Adrenal gland (tissue), 12 donors: ENCODE measurements around the gene YWHAH. TPM values are rescaled to one million over a fixed set of nuclear protein-coding genes. Genes with fewer than 3 reads are reported as not detected.
"Not testable (repeated sequence)": the region's sequence is repeated elsewhere in the genome, so short reads cannot be mapped to it uniquely, and the experiment has no call there.

Experiments used
- DNase-seq, 7 donors: peaks; one replicate each; pipeline ENCODE4 v3.0.0-alpha.2; 2019 to 2020
- H3K27ac ChIP-seq, 5 donors: fragments of 200-600 bp; sonication (generic) in 4 of 5; 1 replicate in 3 of 5; 2 replicates in 2 of 5; pipeline versions ENCODE4 v1.5.1 to v1.8.0; 2016 to 2020; ENCODE audit warnings: mild to moderate bottlenecking in 1 of 5
- H3K27me3 ChIP-seq: fragments of 200-600 bp; 2 replicates; pipeline ENCODE4 v1.8.0; 2021
- H3K36me3 ChIP-seq, 2 donors: fragments of 200-600 bp; replicated peaks in 1 of 2; 1 replicate in 1 of 2; 2 replicates in 1 of 2; pipeline versions ENCODE4 v1.5.1 to v1.8.0; 2018 to 2022
- H3K4me1 ChIP-seq, 2 donors: fragments of 200-600 bp; replicated peaks in 1 of 2; 1 replicate in 1 of 2; 2 replicates in 1 of 2; pipeline versions ENCODE4 v1.5.1 to v1.8.0; 2018 to 2021
- H3K4me3 ChIP-seq, 4 donors: fragments of 200-600 bp; sonication (generic) in 3 of 4; one replicate each; pipeline ENCODE4 v1.5.1; 2016 to 2018
- H3K9me3 ChIP-seq, 3 donors: fragments of 200-600 bp; sonication (generic) in 1 of 3; replicated peaks in 1 of 3; 1 replicate in 2 of 3; 2 replicates in 1 of 3; pipeline versions ENCODE4 v1.5.1 to v1.8.0; 2016 to 2021
- POLR2A ChIP-seq, 2 donors: fragments of 450-650 bp; IDR thresholded peaks; one replicate each; pipeline ENCODE4 v1.6.1; 2017; ENCODE audit warnings: antibody characterized with exemption in 2 of 2, mild to moderate bottlenecking in 2 of 2, moderate library complexity in 1 of 2
- WGBS, 4 donors: extraction: QIAGEN DNeasy Blood & Tissue Kit in 2 of 4; methylation state at CpG; one replicate each; pipeline versions ENCODE4 v1.1.5 to v1.1.7; 2013 to 2017; 5-methylcytosine and 5-hydroxymethylcytosine counted together
- intact Hi-C, 2 donors: fragments of 100-400 bp; cut with DNase I; formaldehyde crosslinking; loops; one replicate each; pipeline versions ENCODE4 v1.14.1 to v1.15.0; 2022 to 2023
- polyA plus RNA-seq, 3 donors: library from polyadenylated mRNA; stranded (reverse); fragments of 200-250 nt in 2 of 3; fragments of 350-450 nt in 1 of 3; fragmentation: Illumina TruSeq in 1 of 3; extraction: RNeasy Lipid Tissue Mini Kit (QIAGEN cat#74804) in 1 of 3; gene quantifications; one replicate each; pipeline ENCODE4 v1.2.3, GENCODE V29; 2013 to 2014
- total RNA-seq, 9 donors: library from RNA; depleted of rRNA in 4 of 9; stranded (reverse); fragments of >200 nt in 4 of 9; fragments of 120-200 nt in 1 of 9; fragmentation: NEBNext Ultra II Directional in 1 of 9; extraction: Animal tissue kit (Norgen Biotek cat#: 25700) in 1 of 9; gene quantifications; one replicate each; pipeline versions ENCODE4 v1.1.0 to v1.2.4, GENCODE V29; 2013 to 2023
- TF ChIP-seq, protein P1 (sequence below), 6 experiments: fragments of 450-650 bp in 4 of 6; fragments of 200-600 bp in 2 of 6; sonication (generic) in 1 of 6; IDR thresholded peaks; 1 replicate in 5 of 6; 2 replicates in 1 of 6; pipeline versions ENCODE4 v1.5.1 to v1.8.0; 2016 to 2021; ENCODE audit warnings: antibody characterized with exemption in 6 of 6, mild to moderate bottlenecking in 2 of 6, moderate library complexity in 1 of 6
- donor health status: healthy with polysubstance abuse.
- donor health status: Bipolar disorder and iron deficiency.
- donor health status: DM: yes; HTN: yes; CAD: no.
- donor health status: DM: no; HTN: no; CAD: no.
- donor health status: DM: no; HTN: no; CAD: no.
- donor health status: DM: yes; HTN: yes; CAD: no.

The YWHAH gene
- total and polyA plus RNA-seq, 12 donors, result 50.6 to 128 (median 73.7) TPM

DNA sequence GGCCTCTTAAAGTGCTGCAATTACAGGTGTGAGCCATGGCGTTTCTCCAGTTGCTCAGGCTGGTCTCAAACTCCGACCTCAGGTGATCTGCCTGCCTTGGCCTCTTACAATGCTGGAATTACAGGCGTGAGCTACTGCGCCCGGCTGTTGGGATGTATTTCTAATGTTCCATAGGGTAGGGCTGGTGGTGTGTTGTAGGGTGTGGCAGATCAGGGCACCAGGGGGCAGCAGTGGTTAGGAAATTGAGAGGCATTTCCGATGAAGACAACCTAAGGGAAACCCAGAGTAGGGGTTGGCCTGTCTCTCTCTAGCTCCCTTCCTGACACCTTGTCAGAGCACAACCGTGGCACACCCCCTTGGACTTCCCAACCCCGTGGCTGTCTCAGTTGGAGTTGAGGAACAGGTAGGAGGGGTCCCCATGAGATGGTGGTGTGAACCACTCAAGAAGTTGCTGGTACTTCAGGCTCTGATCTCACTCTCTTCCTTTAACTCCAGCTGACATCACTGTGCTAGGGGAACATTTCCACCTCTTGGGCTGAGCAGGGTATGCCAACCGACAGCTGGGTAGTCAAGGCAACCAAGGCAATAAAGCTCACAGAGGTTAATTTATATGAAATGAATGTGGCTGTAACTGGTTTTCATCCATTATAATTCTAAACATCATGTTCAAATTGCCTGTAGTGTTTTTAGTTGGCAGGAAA, 33.0 kb downstream of the YWHAH start:
- peak; percentile 77 to 92 (median 82) for DNase-seq
- 5 to 14% (median 9%) methylated on average over 8 to 9 of the region's 9 CpGs for WGBS, 4 donors
- H3K4me1 ChIP-seq, result no peaks in the 10 kb centered on the region
- no peaks in the 10 kb centered on the region for H3K36me3 ChIP-seq
- intact Hi-C loops, result loop anchor here (2.0 to 10.0 kb wide), 3 partner anchors 104 to 290 kb away; no protein-coding TSS in a partner anchor
- TF ChIP-seq, protein P1, sequence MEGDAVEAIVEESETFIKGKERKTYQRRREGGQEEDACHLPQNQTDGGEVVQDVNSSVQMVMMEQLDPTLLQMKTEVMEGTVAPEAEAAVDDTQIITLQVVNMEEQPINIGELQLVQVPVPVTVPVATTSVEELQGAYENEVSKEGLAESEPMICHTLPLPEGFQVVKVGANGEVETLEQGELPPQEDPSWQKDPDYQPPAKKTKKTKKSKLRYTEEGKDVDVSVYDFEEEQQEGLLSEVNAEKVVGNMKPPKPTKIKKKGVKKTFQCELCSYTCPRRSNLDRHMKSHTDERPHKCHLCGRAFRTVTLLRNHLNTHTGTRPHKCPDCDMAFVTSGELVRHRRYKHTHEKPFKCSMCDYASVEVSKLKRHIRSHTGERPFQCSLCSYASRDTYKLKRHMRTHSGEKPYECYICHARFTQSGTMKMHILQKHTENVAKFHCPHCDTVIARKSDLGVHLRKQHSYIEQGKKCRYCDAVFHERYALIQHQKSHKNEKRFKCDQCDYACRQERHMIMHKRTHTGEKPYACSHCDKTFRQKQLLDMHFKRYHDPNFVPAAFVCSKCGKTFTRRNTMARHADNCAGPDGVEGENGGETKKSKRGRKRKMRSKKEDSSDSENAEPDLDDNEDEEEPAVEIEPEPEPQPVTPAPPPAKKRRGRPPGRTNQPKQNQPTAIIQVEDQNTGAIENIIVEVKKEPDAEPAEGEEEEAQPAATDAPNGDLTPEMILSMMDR (IDR thresholded peaks at IDR 0.05), result peak; percentile 55 to 81 (median 75)
- no peak for TF ChIP-seq POLR2A (IDR thresholded peaks at IDR 0.05)
- no peak overlapping the region for H3K27ac ChIP-seq
- no peaks in the 10 kb centered on the region for H3K9me3 ChIP-seq
- H3K27me3 ChIP-seq, result no peaks in the 10 kb centered on the region
- H3K4me3 ChIP-seq, result no peak overlapping the region

DNA sequence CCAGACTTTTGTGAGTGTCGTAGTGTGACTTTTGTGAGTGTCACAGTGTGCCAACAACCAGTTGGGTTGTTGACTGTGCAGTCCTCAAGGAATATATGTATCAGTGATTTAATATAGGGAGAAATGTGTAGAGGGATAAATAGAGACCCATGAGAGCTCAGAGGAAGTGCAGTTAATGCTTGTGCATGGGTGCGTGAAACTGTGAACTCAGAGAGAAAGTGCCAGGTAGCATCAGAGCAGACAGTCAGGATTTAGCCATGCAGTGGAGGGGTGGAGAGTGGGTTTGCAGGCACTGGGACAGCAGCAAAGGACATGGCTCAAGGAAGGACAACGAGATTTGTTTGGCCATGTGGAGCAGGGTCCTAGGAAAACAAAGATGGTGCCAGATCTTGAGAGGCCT, 33.6 kb downstream of the YWHAH start:
- H3K27ac ChIP-seq, result no peak overlapping the region
- H3K4me3 ChIP-seq, result no peak overlapping the region
- no peaks in the 10 kb centered on the region for H3K27me3 ChIP-seq
- intact Hi-C loops, result loop anchor here (2.0 to 10.0 kb wide), 3 partner anchors 103 to 289 kb away; no protein-coding TSS in a partner anchor
- 84 to 90% (median 88%) methylated on average over 3 of the region's 3 CpGs for WGBS, 4 donors
- H3K4me1 ChIP-seq, result no peaks in the 10 kb centered on the region
- H3K36me3 ChIP-seq, result no peaks in the 10 kb centered on the region
- no peaks in the 10 kb centered on the region for H3K9me3 ChIP-seq
- no peak for TF ChIP-seq POLR2A (IDR thresholded peaks at IDR 0.05)
- TF ChIP-seq, protein P1 (IDR thresholded peaks at IDR 0.05), result no peak
- DNase-seq, result no peak

DNA sequence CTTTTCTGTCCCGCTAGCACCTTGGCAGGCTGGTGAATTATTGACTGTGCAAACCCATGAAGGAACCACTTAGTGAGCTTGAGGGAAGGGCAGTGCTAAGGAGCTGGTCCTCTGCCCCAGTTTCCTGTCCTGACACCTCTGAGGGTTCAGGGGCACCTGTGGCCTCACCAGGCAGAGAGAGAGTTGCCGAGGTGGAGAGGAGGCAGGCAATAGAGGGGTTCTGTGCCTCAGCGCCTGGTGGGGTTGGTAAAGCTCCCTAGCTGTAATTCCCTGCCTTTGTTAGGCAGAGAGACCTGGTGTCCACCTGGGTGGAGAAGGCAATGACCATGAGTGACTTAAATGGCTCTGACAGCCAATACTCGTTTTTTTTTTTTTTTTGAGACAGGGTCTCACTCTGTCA, 36.3 kb downstream of the YWHAH start:
- intact Hi-C loops, result no loop called here

DNA sequence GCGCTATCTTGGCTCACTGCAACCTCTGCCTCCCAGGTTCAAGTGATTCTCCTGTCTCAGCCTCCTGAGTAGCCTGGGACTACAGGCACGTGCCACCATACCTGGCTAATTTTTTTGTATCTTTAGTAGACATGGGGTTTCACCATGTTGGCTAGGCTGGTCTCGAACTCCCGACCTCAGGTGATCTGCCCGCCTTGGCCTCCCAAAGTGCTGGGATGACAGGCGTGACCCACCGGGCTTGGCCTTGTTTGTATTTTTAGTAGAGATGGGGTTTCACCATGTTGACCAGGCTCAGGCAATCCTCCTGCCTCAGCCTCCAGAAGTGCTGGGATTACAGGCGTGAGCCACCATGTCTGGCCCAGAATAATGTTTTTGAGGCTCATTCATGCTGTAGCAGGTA, 37.6 kb downstream of the YWHAH start:
- WGBS, 4 donors, result 81 to 95% (median 87%) methylated on average over 5 to 8 of the region's 8 CpGs
- H3K4me3 ChIP-seq, intact Hi-C loops, H3K27me3 ChIP-seq, H3K27ac ChIP-seq, H3K4me1 ChIP-seq, H3K9me3 ChIP-seq, DNase-seq, H3K36me3 ChIP-seq: not testable (repeated sequence)

More for the DNA sequence above, 36.3 kb downstream of the YWHAH start:
- no peaks in the 10 kb centered on the region for H3K27me3 ChIP-seq
- H3K4me1 ChIP-seq, result no peaks in the 10 kb centered on the region
- no peaks in the 10 kb centered on the region for H3K9me3 ChIP-seq
- WGBS, 4 donors, result 67 to 73% (median 71%) methylated on average over 4 of the region's 4 CpGs
- no peak overlapping the region for H3K4me3 ChIP-seq
- DNase-seq, result no peak
- no peak overlapping the region for H3K27ac ChIP-seq
- TF ChIP-seq, protein P1 (IDR thresholded peaks at IDR 0.05), result no peak
- no peak for TF ChIP-seq POLR2A (IDR thresholded peaks at IDR 0.05)
- H3K36me3 ChIP-seq, result no peaks in the 10 kb centered on the region
